HG03457 (cell line): ENCODE data around the gene FER.
A peak's percentile ranks its signal among the peaks of the same experiment; 100 is the strongest.

Experiments used
- ATAC-seq: cut with Tn5 transposase; IDR thresholded peaks from one replicate; pipeline ENCODE4 v1.9.1; 2021; ENCODE audit warnings: moderate number of reproducible peaks; ENCODE audit not compliant: unreplicated experiment

The FER gene

DNA sequence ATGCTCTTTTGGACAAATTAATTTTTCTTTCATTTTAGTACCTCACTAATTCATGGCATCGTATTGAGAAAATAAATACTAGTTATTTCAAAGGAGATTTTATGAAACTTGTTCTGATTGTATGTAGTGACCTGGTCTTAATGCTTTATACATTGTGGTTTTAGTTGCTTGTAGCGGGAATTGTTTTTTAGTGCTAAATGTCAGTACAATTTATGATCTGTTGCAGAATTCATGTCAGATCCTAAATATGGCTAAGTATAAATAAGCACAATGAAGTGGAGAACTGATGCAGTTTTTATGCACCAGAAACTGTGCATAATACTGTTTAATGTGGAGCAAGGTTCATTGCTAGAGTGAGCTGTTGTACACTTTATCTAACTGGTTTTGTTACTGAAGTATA, 353.3 kb downstream of the FER start:
- ATAC-seq = no peak

GRCh38 chr5:109102096-109102690, 354.5 kb downstream of the FER start:
- no peak for ATAC-seq

DNA sequence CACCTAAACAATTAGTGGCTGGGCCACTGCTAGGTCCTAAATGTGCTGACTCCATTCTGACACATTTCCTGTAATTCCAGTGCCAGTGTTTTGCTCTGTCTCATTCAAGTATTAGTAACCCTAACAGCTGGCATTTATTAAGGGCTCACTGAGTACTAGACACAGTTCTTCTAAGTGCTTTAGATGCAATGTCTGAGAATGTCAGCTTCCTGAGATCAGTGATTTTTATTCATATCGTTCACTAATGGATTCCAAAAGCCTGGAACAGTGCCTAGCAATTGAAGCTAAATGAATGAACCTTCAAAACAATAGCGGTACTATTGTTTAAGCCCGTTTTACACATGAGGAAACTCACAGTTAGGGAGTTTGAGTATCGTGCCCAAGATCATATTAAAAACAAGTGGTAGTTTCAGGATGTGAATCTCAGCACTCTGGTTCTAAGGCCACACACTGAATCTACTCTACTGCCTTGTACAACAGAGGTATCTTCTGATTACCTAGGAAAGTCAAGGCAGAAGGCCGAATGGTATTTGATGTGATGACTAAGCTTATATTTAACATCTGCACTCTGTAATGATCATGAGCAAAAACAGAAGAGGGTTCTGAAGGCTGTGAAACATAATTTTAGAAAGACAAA, 358.1 kb downstream of the FER start:
- ATAC-seq = no peak

DNA sequence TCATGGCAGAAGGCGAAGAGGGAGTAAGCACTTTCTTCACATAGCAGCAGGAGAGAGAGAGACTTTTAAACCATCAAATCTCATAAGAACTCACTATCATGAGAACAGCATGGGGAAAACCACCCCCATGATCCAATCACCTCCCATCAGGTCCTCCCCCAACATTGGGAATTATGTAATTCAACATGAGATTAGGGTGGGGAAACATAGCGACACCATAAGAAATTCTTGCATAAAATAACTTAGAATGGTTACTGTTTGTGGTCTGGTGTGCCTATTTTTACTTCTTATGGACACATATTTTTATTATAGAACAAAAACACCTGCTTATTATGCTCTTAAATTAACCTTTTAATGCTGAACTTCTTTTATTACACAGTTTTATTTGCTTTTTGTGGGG, 364.0 kb downstream of the FER start:
- ATAC-seq = no peak

- no peak for ATAC-seq
These were observed 365.9 kb downstream of the FER start for GRCh38 chr5:109113608-109114007.

DNA sequence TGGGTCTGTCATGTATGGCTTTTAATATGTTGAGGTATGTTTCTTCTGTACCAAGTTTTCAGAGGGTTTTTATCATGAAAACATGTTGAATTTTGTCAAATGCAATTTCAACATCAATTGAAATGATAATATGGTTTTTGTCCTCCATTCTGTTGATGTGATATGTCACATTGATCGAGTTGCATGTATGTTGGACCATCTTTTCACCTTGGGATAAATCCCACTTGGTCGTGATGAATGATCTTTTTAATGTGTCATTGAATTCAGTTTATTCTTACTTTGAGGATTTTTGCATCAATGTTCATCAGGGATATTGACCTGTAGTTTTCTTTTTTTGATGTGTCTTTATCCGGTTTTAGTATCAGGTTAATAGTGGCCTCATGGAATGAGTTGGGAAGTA, 373.5 kb downstream of the FER start:
- ATAC-seq = no peak

DNA sequence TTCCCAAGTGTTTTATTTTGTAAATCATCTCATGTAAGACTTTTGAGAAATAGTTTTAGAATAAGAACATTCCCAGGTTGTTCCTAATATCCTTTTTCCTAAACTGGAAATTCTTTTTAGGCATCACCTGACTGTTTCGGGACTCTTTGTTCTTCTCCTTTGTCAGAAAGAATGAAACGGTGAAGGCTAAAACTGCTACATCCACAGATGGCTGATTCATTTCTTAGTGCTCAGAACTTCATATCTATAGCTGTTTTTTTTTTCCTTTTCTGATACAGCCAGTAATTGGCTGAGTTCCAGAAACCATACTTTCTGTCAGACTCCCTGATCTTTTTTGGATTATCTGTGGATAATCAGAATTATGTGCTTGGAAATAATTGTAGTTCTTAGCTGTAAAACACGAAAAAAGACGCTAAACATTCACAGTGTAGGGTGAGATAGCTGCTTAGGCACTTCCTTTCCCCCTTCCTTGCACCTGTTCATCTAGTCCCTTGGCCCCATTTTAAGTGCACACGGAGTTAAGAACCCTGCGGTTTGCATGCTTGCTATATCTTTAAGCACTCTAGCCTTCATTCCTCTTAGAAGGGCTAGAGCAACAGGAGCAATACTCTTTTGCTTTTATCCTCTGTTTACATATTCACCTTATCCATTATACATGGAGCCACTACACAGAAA, 378.2 kb downstream of the FER start:
- ATAC-seq = no peak

DNA sequence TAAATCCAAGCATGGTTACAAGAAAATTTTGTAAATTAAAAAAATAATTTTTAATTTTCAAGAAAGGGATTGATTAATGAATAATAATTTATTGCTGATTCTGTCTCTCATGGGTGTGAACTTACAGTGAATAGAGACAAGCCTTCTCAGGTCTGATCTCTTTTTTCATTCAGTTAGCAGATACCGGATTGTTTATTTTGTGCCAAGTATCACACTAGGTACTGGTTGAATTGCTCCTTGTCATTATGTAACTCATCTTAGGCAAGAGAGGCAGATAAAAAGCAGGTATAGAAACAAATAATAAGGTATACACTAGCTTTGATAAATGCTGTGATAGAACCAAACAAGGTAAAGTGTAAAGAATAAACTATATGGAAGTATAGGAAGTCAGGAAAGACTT, 378.8 kb downstream of the FER start:
- ATAC-seq = no peak

- no peak for ATAC-seq
These were observed 389.2 kb downstream of the FER start for GRCh38 chr5:109136906-109137305.

GRCh38 chr5:109141222-109142200, 393.8 kb downstream of the FER start:
- ATAC-seq = no peak

GRCh38 chr5:109143031-109143430, 395.3 kb downstream of the FER start:
- no peak for ATAC-seq

DNA sequence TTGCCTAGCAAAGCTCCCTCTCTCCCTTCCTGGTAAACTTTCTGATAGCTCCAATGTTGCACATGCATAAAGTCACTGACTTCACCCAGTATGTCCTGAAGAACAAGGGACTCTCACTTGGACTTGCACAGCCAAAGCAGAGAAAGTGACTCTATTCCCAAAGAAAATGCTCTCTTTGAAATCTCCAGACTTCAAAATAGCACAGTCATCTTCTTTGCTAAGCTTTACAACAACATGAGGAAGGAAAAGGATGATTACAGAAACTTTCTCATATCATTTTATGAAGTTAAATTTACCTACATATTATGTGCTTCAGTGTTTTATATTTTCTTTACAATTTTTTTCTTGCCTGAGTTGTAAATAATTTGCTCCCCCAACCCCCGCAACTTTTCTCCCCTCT, 397.4 kb downstream of the FER start:
- ATAC-seq = no peak

GRCh38 chr5:109146591-109146990, 398.9 kb downstream of the FER start:
- ATAC-seq = no peak

- no peak for ATAC-seq
These were observed 404.9 kb downstream of the FER start for GRCh38 chr5:109152565-109152964.

GRCh38 chr5:109155625-109156024, 407.9 kb downstream of the FER start:
- peak; percentile 82 for ATAC-seq

DNA sequence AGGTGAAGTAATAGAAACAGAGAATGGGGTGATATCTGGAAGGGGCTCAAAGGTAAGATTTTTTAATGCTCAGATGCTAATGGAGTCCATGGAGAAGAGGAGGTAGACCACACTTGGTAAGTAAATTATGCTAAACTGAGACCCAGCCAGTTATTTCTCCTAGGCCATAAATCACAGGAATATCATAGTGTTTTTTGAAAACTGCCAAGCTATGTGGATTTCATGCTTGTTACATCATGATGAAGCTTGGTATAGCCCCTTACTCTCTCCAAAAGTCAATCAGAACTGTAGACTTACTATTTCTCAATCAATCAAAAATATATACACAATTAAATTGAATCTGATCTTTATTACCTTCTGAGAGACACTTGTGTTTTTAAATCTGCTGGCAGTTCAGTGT, 409.2 kb downstream of the FER start:
- no peak for ATAC-seq

DNA sequence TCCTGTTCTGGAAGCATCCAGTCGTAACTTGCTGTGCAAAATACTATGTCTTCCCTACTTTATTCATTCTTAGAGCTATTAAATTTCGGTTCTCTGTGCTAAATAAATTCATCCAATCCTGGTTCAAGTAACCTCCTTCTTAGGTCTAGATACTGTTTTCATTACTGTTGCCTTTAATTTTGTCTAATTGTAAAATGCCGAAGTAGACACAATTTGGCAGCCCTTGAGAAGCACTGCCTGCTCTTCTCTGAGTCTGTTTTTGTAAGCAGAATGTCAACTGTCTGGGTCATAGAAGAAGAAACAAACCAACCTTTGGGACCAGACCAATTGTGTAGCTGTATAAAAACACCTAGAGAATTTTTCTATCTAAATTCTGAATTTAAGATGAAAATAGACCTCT, 412.8 kb downstream of the FER start:
- ATAC-seq = no peak

DNA sequence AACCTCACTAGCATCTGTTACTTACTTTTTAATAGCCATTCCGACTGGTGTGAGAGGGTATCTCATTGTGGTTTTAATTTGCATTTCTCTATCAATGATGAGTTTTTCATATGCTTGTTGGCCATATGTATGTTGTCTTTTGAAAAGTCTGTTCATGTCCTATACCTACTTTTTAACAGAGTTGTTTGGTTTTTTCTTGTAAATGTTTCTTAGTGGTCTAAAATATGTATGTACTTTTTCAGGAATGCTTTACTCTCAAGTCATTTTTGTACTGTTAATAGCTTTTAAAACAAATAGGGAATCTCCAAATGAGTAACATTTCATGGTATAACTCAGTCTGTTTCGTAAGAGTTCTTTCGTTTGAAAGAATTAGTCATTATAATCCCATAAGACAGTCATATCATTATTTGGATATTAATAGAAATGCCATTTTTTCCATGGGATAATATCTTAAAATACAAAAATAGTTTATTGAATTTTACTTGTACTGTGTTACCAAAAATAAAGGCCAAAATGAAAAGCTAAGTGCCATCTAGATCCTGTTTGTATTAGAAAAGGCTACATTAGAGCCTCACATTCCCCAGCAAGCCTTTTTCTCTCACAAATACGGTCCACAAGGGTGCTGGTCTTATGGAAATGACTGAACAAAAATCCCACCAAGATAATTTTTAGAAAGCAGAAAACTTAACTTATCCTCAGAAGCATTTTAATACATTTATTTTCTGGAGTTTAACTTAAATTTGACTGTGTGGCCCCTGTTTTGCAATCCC, 414.4 kb downstream of the FER start:
- ATAC-seq = peak; percentile 79

GRCh38 chr5:109163336-109163735, 415.6 kb downstream of the FER start:
- ATAC-seq = no peak

- no peak for ATAC-seq
These were observed 416.3 kb downstream of the FER start for GRCh38 chr5:109164001-109164400.

- ATAC-seq = no peak
These were observed 419.9 kb downstream of the FER start for GRCh38 chr5:109167586-109167985.
